ENCODE measurements around the gene SGPP2. TPM values are rescaled to one million over a fixed set of nuclear protein-coding genes. Genes with fewer than 3 reads are reported as not detected.

The SGPP2 gene
- total RNA-seq, 2 donors from 2014 or later, result 2.1 to 13.0 TPM

DNA sequence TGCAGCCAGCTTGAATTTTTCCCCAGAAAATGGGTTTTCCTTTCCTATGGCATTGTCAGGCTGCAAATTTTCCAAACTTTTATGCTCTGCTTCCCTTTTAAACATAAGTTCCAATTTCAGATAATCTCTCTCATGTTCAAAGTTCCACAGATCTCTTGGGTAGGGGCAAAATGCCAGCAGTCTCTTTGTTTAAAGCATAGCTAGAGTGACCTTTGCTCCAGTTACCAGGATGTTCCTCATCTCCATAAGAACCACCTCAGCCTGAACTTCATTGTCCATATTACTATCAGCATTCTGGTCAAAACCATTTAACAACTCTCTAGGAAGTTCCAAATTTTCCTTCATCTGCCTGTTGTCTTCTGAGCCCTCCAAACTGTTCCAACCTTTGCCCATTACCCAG, 68.3 kb downstream of the SGPP2 start:
- Histone ChIP-seq H3K4me3 (no peak overlapping the region), H3K9me3 (no peaks in the 10 kb centered on the region), H3K27ac (no peak overlapping the region), H3K4me1 (peaks cover 0 to 7% of the 10 kb centered on the region in 2 donors), H3K27me3 (no peaks in the 10 kb centered on the region), H3K36me3 (no peaks in the 10 kb centered on the region)
- no peak for DNase-seq (ENCODE audit: low spot score)
- TF ChIP-seq, protein P1, sequence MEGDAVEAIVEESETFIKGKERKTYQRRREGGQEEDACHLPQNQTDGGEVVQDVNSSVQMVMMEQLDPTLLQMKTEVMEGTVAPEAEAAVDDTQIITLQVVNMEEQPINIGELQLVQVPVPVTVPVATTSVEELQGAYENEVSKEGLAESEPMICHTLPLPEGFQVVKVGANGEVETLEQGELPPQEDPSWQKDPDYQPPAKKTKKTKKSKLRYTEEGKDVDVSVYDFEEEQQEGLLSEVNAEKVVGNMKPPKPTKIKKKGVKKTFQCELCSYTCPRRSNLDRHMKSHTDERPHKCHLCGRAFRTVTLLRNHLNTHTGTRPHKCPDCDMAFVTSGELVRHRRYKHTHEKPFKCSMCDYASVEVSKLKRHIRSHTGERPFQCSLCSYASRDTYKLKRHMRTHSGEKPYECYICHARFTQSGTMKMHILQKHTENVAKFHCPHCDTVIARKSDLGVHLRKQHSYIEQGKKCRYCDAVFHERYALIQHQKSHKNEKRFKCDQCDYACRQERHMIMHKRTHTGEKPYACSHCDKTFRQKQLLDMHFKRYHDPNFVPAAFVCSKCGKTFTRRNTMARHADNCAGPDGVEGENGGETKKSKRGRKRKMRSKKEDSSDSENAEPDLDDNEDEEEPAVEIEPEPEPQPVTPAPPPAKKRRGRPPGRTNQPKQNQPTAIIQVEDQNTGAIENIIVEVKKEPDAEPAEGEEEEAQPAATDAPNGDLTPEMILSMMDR (IDR thresholded peaks at IDR 0.05), result no peak

DNA sequence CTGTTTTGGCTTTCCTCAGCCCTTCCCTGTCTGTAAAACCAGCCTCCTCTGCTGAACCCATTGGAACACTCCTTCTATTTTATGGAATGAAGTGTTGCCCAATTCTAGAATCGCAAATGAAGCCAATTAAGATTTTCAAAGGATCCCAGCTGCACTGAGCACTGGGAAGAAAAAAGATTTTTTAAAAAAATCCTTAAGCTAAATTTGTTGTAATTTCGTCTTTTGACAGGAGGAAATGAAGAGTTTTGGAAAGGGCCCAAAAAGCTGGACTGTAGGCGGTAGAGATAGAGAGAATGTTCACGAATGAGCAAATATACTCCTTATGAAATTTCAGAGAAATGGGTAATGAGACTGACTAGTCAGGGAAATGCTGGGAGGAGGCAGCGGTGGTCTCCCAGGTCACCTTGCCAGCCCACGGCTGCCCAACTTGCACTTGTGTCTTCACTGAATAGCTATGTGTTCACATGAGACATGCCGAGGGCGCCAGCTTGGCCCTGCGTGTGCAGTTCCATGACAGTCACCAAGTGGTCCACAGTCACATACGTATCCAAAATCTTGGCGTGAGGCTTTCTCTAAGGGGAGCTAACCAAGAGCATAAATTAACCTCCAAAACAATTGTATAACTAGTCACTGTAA, 69.9 kb downstream of the SGPP2 start:
- Histone ChIP-seq H3K4me3 (no peak overlapping the region), H3K27me3 (no peaks in the 10 kb centered on the region), H3K9me3 (no peaks in the 10 kb centered on the region), H3K27ac (no peak overlapping the region), H3K36me3 (no peaks in the 10 kb centered on the region), H3K4me1 (peaks cover 0 to 7% of the 10 kb centered on the region in 2 donors)
- no peak for DNase-seq (ENCODE audit: low spot score)
- TF ChIP-seq, protein P1 (IDR thresholded peaks at IDR 0.05), result no peak

DNA sequence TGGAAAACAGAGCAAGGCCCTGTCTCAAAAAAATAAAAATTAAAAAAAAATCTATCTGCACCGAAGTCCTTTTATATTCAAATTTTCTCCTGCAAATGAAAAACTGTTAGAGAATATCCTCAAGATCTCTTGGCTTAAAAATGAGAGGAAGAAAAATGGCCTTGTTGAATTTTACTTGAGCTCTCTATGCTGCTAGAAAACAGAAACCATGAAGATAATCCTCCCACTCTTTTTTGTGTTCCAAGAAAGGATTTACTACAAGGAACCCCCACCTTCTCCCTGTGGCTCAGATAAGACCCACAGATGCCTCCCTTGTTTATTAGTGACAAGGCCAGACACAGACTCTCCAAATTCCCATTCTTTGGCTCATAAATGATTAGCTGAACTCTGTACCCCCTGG, 71.0 kb downstream of the SGPP2 start:
- Histone ChIP-seq H3K27ac (no peak overlapping the region), H3K36me3 (no peaks in the 10 kb centered on the region), H3K4me3 (no peak overlapping the region), H3K9me3 (no peaks in the 10 kb centered on the region), H3K27me3 (no peaks in the 10 kb centered on the region), H3K4me1 (peaks cover 0 to 7% of the 10 kb centered on the region in 2 donors)
- no peak for DNase-seq (ENCODE audit: low spot score)
- TF ChIP-seq, protein P1 (IDR thresholded peaks at IDR 0.05), result no peak

DNA sequence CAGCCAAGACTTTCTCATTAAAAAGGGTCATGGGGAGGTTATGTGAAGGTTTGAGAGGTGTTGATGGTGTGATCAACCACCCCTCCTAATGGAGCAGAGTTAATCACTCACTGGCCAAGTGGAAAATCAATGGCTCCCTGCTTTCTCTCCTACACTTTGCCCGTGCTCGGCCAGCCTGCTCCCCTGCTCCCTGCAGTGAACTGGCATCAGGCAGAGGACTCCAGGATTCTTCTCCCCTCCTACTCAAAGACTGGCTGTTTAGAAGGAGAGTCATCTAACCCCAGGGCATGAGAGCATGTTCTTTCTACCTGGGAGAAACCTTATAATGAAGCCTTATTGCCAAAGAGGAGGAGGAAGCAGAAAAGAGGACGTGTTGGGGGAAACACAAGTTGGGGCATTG, 74.9 kb downstream of the SGPP2 start:
- TF ChIP-seq, protein P1 (IDR thresholded peaks at IDR 0.05), result no peak
- Histone ChIP-seq H3K9me3 (no peaks in the 10 kb centered on the region), H3K27me3 (no peaks in the 10 kb centered on the region), H3K4me1 (no peaks in the 10 kb centered on the region), H3K27ac (no peak overlapping the region), H3K36me3 (no peaks in the 10 kb centered on the region), H3K4me3 (no peak overlapping the region)
- no peak for DNase-seq (ENCODE audit: low spot score)

DNA sequence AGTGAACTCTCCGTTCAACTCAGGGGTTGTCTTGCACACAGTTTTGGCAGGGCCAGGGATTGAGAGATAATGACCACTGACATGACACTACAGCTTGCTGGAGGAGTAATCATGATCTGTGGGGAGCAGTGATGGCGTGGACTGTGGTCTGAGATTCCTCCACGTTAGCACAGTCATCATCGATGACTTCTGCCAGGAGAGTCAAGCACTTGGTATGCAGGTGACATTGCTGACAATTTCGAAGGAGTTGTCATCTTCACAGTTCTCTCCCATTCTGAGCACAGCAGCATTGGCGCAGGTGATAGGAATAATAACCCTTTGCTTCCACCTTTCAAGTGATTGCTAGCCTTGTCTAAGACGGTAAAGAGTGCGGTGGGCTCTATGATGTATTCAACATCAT, 79.8 kb downstream of the SGPP2 start:
- Histone ChIP-seq H3K27ac (no peak overlapping the region), H3K9me3 (no peaks in the 10 kb centered on the region), H3K36me3 (no peaks in the 10 kb centered on the region), H3K4me1 (no peaks in the 10 kb centered on the region), H3K4me3 (no peak overlapping the region), H3K27me3 (no peaks in the 10 kb centered on the region)
- TF ChIP-seq, protein P1 (IDR thresholded peaks at IDR 0.05), result no peak
- no peak for DNase-seq (ENCODE audit: low spot score)

DNA sequence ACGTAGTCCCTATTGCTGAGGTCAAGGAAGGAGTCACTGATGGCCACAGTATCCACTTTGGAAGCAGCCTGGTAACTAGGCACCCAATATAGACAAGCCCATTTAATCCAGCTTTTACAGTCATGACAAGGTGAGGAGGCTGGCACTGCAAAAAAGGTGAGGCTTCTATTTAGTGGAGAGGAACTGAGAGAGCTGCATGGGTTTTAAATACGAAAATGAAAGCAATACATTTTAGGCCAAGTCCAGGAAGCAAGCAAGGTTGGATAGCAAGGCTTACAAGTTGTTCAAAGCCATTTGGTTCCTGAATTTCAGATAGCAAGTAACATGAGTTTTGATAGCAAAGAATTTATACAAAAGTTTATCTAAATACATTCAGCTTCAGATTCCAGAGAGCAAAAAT, 80.4 kb downstream of the SGPP2 start:
- no peak overlapping the region for H3K27ac ChIP-seq
- H3K4me3 ChIP-seq, result no peak overlapping the region
- no peaks in the 10 kb centered on the region for H3K27me3 ChIP-seq
- H3K36me3 ChIP-seq, result no peaks in the 10 kb centered on the region
- DNase-seq (ENCODE audit: low spot score), result no peak
- no peaks in the 10 kb centered on the region for H3K4me1 ChIP-seq
- no peaks in the 10 kb centered on the region for H3K9me3 ChIP-seq
- TF ChIP-seq, protein P1 (IDR thresholded peaks at IDR 0.05), result no peak
